Astrocyte of the spinal cord (primary cell): ENCODE measurements around the gene FMN1.

Experiments
- DNase-seq: peaks from one replicate; pipeline ENCODE4 v3.0.0; 2011; ENCODE audit warnings: low read depth, low spot score
- H3K4me3 ChIP-seq: 2 replicates; pipeline ENCODE4 v1.5.1; 2011; ENCODE audit warnings: low read depth, mild to moderate bottlenecking, low read length, moderate library complexity
- in situ Hi-C: cut with HindIII; loops from 2 replicates; pipeline ENCODE4 v1.10.0; 2017; ENCODE audit warnings: low sequenced_read_pairs
- TF ChIP-seq, protein P1 (sequence below): IDR thresholded peaks from 2 replicates; pipeline ENCODE4 v1.5.1; 2012; ENCODE audit warnings: low read depth, mild to moderate bottlenecking, low read length, inconsistent platforms

FMN1 gene

DNA sequence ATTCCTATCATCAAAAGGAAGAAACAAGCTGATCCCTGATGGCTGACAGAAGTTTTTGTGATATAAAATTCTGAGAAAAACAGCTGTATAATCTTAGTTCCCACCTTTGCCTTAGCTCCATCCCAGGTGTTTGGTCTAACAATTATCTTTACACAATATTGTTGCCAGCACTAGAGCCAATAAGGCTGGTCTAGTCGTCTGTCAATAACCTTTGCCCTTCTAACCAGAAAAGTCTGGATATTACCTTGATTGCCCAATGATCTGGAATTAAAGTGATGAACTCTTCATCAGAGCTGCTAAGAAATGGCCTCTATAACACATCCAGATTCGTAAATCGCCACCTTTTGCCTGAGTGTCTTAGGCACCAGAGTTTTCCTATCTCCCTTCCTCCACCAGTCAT is 98.4 kb downstream of the FMN1 start:
- TF ChIP-seq, protein P1, sequence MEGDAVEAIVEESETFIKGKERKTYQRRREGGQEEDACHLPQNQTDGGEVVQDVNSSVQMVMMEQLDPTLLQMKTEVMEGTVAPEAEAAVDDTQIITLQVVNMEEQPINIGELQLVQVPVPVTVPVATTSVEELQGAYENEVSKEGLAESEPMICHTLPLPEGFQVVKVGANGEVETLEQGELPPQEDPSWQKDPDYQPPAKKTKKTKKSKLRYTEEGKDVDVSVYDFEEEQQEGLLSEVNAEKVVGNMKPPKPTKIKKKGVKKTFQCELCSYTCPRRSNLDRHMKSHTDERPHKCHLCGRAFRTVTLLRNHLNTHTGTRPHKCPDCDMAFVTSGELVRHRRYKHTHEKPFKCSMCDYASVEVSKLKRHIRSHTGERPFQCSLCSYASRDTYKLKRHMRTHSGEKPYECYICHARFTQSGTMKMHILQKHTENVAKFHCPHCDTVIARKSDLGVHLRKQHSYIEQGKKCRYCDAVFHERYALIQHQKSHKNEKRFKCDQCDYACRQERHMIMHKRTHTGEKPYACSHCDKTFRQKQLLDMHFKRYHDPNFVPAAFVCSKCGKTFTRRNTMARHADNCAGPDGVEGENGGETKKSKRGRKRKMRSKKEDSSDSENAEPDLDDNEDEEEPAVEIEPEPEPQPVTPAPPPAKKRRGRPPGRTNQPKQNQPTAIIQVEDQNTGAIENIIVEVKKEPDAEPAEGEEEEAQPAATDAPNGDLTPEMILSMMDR, result no peak
- in situ Hi-C loops, result no loop called here
- DNase-seq, result no peak
- no peak overlapping the region for H3K4me3 ChIP-seq

GRCh38 chr15:33095641-33096040 is 98.9 kb downstream of the FMN1 start:
- H3K4me3 ChIP-seq, result no peak overlapping the region
- in situ Hi-C loops, result no loop called here
- DNase-seq, result no peak
- TF ChIP-seq, protein P1, result no peak

DNA sequence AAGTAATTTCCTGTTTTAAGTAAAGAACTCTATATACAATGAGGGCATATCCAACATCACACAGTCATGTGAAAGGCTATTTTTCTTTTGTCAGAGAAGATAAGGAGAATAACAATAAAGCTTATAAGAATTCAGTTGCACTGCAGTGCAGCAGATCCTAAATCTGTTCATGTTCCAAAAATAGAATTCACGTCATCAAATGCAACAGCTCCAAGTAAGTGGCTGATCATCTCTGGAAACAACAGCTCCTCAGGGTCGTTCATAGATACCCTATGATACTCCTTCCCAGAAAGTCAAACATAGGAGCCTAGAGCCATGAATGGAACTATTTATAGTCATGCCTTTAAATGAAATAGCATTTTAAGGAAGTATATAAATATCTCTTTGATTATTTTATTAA is 100.2 kb downstream of the FMN1 start:
- in situ Hi-C loops, result no loop called here
- H3K4me3 ChIP-seq, result no peak overlapping the region
- peak; percentile 62 for DNase-seq
- TF ChIP-seq, protein P1, result no peak

DNA sequence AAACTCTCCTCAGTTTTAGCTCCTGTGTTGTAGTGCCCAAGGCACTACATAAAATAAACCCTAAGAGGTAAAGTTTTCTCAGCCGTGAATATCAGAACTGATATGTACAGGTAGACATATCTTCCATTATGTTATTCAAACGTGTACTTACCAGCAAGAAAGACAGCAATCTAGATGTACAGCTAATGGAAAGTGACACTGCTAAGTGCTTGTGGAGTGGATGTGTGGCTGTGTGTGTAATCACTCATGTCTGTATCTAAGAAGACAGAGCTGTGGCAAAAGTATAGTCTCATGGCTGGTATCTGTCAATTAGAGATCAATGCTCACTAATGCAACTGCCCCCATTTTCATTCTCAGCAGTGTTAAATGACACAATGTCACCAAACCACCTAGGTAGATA is 101.3 kb downstream of the FMN1 start:
- DNase-seq, result no peak
- TF ChIP-seq, protein P1, result no peak
- in situ Hi-C loops, result no loop called here
- H3K4me3 ChIP-seq, result no peak overlapping the region

GRCh38 chr15:33091983-33092693 is 102.4 kb downstream of the FMN1 start:
- no peak overlapping the region for H3K4me3 ChIP-seq
- TF ChIP-seq, protein P1, result no peak
- in situ Hi-C loops, result no loop called here
- no peak for DNase-seq

- DNase-seq, result peak; percentile 75
- no peak overlapping the region for H3K4me3 ChIP-seq
- in situ Hi-C loops, result no loop called here
- TF ChIP-seq, protein P1, result no peak
These were observed 104.4 kb downstream of the FMN1 start for GRCh38 chr15:33089878-33090757.
